Lower leg skin (tissue), 4 donors: ENCODE results near the gene SLC39A6. TPM values are rescaled to one million over a fixed set of nuclear protein-coding genes. Genes with fewer than 3 reads are reported as not detected.

Experiments
- total RNA-seq, 4 donors: library from RNA; depleted of rRNA; stranded (reverse); fragments of >200 nt; gene quantifications; one replicate each; pipeline ENCODE4 v1.1.0, GENCODE V29; 2016

Gene SLC39A6
- total RNA-seq, 4 donors from 2014 or later = 64.3 to 137 (median 83.2) TPM

Other genes starting within 250 kb of the SLC39A6 start
- 10 to 100 TPM; 30.1 to 55.9 (median 46.9) TPM for gene RPRD1A, start 61.8 kb downstream of the SLC39A6 start, total RNA-seq
- 10 to 100 TPM; 52.6 to 67.6 (median 59.7) TPM for gene ELP2, start 559 bp upstream of the SLC39A6 start, total RNA-seq
- 1 to 10 TPM; 1.1 to 6.2 (median 4.1) TPM for gene MOCOS, start 58.2 kb upstream of the SLC39A6 start, total RNA-seq
- gene FHOD3, start 168.4 kb upstream of the SLC39A6 start, total RNA-seq = 10 to 100 TPM in 1 of 4 donors, 1 to 10 TPM in 3; 5.3 to 15.1 (median 7.8) TPM